ENCODE data around the gene C2orf76. TPM values are rescaled to one million over a fixed set of nuclear protein-coding genes. Genes with fewer than 3 reads are reported as not detected.
A peak's percentile ranks its signal among the peaks of the same experiment; 100 is the strongest.

The C2orf76 gene
- total RNA-seq, 1 donor from 2014 or later, result 10.4 TPM

- Histone ChIP-seq H3K27me3 (ENCODE audit: control insufficient read depth in 3 of 3, insufficient read depth in 3 of 3, low read length in 3 of 3) (no peaks in the 10 kb centered on the region), H3K27ac (ENCODE audit: low read depth, low read length) (no peak overlapping the region), H3K9me3 (ENCODE audit: control insufficient read depth in 3 of 3, low read length in 3 of 3) (no peaks in the 10 kb centered on the region), H3K4me3 (ENCODE audit: low read length in 3 of 3) (no peak overlapping the region), H3K36me3 (ENCODE audit: control insufficient read depth in 3 of 3, insufficient read depth in 3 of 3, low read length in 3 of 3) (no peaks in the 10 kb centered on the region), H3K4me1 (ENCODE audit: control insufficient read depth in 3 of 3, insufficient read depth in 3 of 3, low read length in 3 of 3) (peaks cover 6 to 11% (median 11%) of the 10 kb centered on the region in 3 donors), H3K9ac (ENCODE audit: low read depth in 1 of 3, low read length in 3 of 3) (no peak overlapping the region)
Observed at GRCh38 chr2:119323459-119323858, 43.2 kb downstream of the C2orf76 start.

DNA sequence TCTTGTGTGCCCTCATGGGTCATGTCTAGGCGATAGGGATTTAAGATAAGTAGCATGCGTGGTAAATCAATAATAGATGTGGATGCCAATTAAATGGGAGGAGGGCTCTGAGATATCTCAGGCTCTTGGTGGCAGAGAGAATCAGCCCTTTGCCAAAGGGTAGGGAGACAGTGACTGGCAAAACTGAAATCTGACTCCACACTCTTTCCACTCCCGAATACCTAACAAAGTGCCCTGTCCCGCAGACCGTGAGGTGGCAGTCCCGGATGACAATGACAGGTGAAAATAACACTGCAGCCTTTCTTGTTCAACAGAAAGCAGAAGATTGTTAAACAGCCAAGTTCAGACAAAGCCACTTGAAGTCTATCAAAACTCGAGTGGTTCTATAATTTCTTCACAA is 47.0 kb downstream of the C2orf76 start:
- Histone ChIP-seq H3K36me3 (ENCODE audit: control insufficient read depth in 3 of 3, insufficient read depth in 3 of 3, low read length in 3 of 3) (no peaks in the 10 kb centered on the region), H3K27ac (ENCODE audit: low read depth, low read length) (peak overlapping the region; percentile 10), H3K4me3 (ENCODE audit: low read length in 3 of 3) (peak overlapping the region in 2 of 3 donors; percentile 2 to 22)

GRCh38 chr2:119317554-119317953 is 49.1 kb downstream of the C2orf76 start:
- H3K27ac ChIP-seq (ENCODE audit: low read depth, low read length), result no peak overlapping the region
- H3K4me3 ChIP-seq (ENCODE audit: low read length in 3 of 3), result no peak overlapping the region
- no peaks in the 10 kb centered on the region for H3K9me3 ChIP-seq (ENCODE audit: control insufficient read depth in 3 of 3, low read length in 3 of 3)
- no peak overlapping the region for H3K9ac ChIP-seq (ENCODE audit: low read depth in 1 of 3, low read length in 3 of 3)
- H3K27me3 ChIP-seq (ENCODE audit: control insufficient read depth in 3 of 3, insufficient read depth in 3 of 3, low read length in 3 of 3), result no peaks in the 10 kb centered on the region
- peaks cover 11 to 12% (median 11%) of the 10 kb centered on the region in 3 donors for H3K4me1 ChIP-seq (ENCODE audit: control insufficient read depth in 3 of 3, insufficient read depth in 3 of 3, low read length in 3 of 3)
- no peaks in the 10 kb centered on the region for H3K36me3 ChIP-seq (ENCODE audit: control insufficient read depth in 3 of 3, insufficient read depth in 3 of 3, low read length in 3 of 3)

More for the DNA sequence above, 47.0 kb downstream of the C2orf76 start:
- H3K4me1 ChIP-seq (ENCODE audit: control insufficient read depth in 3 of 3, insufficient read depth in 3 of 3, low read length in 3 of 3), result peaks cover 6 to 12% (median 11%) of the 10 kb centered on the region in 3 donors
- peak overlapping the region in 2 of 3 donors; percentile 22 to 42 for H3K9ac ChIP-seq (ENCODE audit: low read depth in 1 of 3, low read length in 3 of 3)
- no peaks in the 10 kb centered on the region for H3K27me3 ChIP-seq (ENCODE audit: control insufficient read depth in 3 of 3, insufficient read depth in 3 of 3, low read length in 3 of 3)
- no peaks in the 10 kb centered on the region for H3K9me3 ChIP-seq (ENCODE audit: control insufficient read depth in 3 of 3, low read length in 3 of 3)

DNA sequence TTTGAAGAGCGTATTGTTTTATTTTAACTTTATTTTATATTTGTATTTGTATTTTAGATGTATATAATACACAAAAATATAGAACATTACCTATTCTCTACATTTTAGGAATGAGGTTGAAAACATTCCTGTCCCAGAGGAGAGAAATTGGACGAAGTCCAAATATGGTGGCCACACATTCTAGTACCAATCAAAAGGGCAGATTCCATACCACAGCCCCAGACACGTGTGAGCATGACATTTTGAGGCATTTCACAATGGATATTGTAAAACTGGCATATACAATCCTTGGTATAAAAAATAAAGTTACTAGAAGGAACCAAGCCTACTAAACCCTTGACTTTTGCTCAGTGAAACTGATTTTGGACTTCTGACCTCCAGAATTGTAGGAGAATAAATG is 50.6 kb downstream of the C2orf76 start:
- H3K27me3 ChIP-seq (ENCODE audit: control insufficient read depth in 3 of 3, insufficient read depth in 3 of 3, low read length in 3 of 3), result no peaks in the 10 kb centered on the region
- peaks cover 11 to 17% (median 12%) of the 10 kb centered on the region in 3 donors for H3K4me1 ChIP-seq (ENCODE audit: control insufficient read depth in 3 of 3, insufficient read depth in 3 of 3, low read length in 3 of 3)
- peaks cover 0 to 2% (median 0%) of the 10 kb centered on the region in 3 donors for H3K36me3 ChIP-seq (ENCODE audit: control insufficient read depth in 3 of 3, insufficient read depth in 3 of 3, low read length in 3 of 3)
- no peak overlapping the region for H3K27ac ChIP-seq (ENCODE audit: low read depth, low read length)
- no peaks in the 10 kb centered on the region for H3K9me3 ChIP-seq (ENCODE audit: control insufficient read depth in 3 of 3, low read length in 3 of 3)
- no peak overlapping the region for H3K9ac ChIP-seq (ENCODE audit: low read depth in 1 of 3, low read length in 3 of 3)
- H3K4me3 ChIP-seq (ENCODE audit: low read length in 3 of 3), result no peak overlapping the region

GRCh38 chr2:119315241-119315925 is 51.3 kb downstream of the C2orf76 start:
- Histone ChIP-seq H3K9ac (ENCODE audit: low read depth in 1 of 3, low read length in 3 of 3) (no peak overlapping the region), H3K4me3 (ENCODE audit: low read length in 3 of 3) (no peak overlapping the region), H3K36me3 (ENCODE audit: control insufficient read depth in 3 of 3, insufficient read depth in 3 of 3, low read length in 3 of 3) (peaks cover 0 to 2% (median 0%) of the 10 kb centered on the region in 3 donors), H3K27me3 (ENCODE audit: control insufficient read depth in 3 of 3, insufficient read depth in 3 of 3, low read length in 3 of 3) (no peaks in the 10 kb centered on the region), H3K4me1 (ENCODE audit: control insufficient read depth in 3 of 3, insufficient read depth in 3 of 3, low read length in 3 of 3) (peaks cover 11 to 17% (median 12%) of the 10 kb centered on the region in 3 donors), H3K9me3 (ENCODE audit: control insufficient read depth in 3 of 3, low read length in 3 of 3) (no peaks in the 10 kb centered on the region), H3K27ac (ENCODE audit: low read depth, low read length) (peak overlapping the region; percentile 19)

GRCh38 chr2:119311831-119312230 is 54.8 kb downstream of the C2orf76 start:
- H3K27ac ChIP-seq (ENCODE audit: low read depth, low read length), result peak overlapping the region; percentile 78

DNA sequence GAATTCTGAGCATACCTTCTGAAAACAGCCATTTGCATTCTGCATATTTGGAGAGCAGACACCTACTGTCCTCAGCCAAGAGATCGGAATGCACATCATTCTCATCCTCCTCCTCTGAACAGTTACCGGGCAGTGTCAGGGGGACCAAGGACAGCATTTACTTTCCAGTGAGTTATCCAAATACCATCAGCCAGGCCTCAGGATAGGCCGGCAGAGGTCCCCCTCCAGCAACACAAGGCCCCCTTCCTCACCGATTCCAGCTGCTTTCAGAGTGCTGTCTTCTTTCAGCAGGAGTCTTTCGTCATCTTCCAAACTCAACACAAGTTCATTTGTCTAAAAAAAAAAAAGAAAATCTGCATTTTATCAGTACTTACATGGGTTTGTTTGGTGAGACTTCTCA is 55.3 kb downstream of the C2orf76 start:
- H3K27me3 ChIP-seq (ENCODE audit: control insufficient read depth in 3 of 3, insufficient read depth in 3 of 3, low read length in 3 of 3), result no peaks in the 10 kb centered on the region
- H3K9me3 ChIP-seq (ENCODE audit: control insufficient read depth in 3 of 3, low read length in 3 of 3), result no peaks in the 10 kb centered on the region
- peak overlapping the region; percentile 78 for H3K27ac ChIP-seq (ENCODE audit: low read depth, low read length)
- no peak overlapping the region for H3K4me3 ChIP-seq (ENCODE audit: low read length in 3 of 3)
- H3K9ac ChIP-seq (ENCODE audit: low read depth in 1 of 3, low read length in 3 of 3), result no peak overlapping the region
- peaks cover 5 to 12% (median 5%) of the 10 kb centered on the region in 3 donors for H3K4me1 ChIP-seq (ENCODE audit: control insufficient read depth in 3 of 3, insufficient read depth in 3 of 3, low read length in 3 of 3)
- H3K36me3 ChIP-seq (ENCODE audit: control insufficient read depth in 3 of 3, insufficient read depth in 3 of 3, low read length in 3 of 3), result peaks cover 0 to 2% (median 0%) of the 10 kb centered on the region in 3 donors

More at GRCh38 chr2:119311831-119312230, 54.8 kb downstream of the C2orf76 start:
- H3K4me3 ChIP-seq (ENCODE audit: low read length in 3 of 3), result no peak overlapping the region
- H3K36me3 ChIP-seq (ENCODE audit: control insufficient read depth in 3 of 3, insufficient read depth in 3 of 3, low read length in 3 of 3), result peaks cover 0 to 2% (median 0%) of the 10 kb centered on the region in 3 donors
- no peaks in the 10 kb centered on the region for H3K9me3 ChIP-seq (ENCODE audit: control insufficient read depth in 3 of 3, low read length in 3 of 3)
- peaks cover 5 to 12% (median 5%) of the 10 kb centered on the region in 3 donors for H3K4me1 ChIP-seq (ENCODE audit: control insufficient read depth in 3 of 3, insufficient read depth in 3 of 3, low read length in 3 of 3)
- H3K27me3 ChIP-seq (ENCODE audit: control insufficient read depth in 3 of 3, insufficient read depth in 3 of 3, low read length in 3 of 3), result no peaks in the 10 kb centered on the region
- H3K9ac ChIP-seq (ENCODE audit: low read depth in 1 of 3, low read length in 3 of 3), result no peak overlapping the region

- Histone ChIP-seq H3K9me3 (ENCODE audit: control insufficient read depth in 3 of 3, low read length in 3 of 3) (no peaks in the 10 kb centered on the region), H3K4me3 (ENCODE audit: low read length in 3 of 3) (no peak overlapping the region), H3K27ac (ENCODE audit: low read depth, low read length) (no peak overlapping the region)
Observed at GRCh38 chr2:119308793-119309330, 57.8 kb downstream of the C2orf76 start.

GRCh38 chr2:119307419-119308140 is 59.1 kb downstream of the C2orf76 start:
- no peak overlapping the region for H3K9ac ChIP-seq (ENCODE audit: low read depth in 1 of 3, low read length in 3 of 3)
- no peaks in the 10 kb centered on the region for H3K27me3 ChIP-seq (ENCODE audit: control insufficient read depth in 3 of 3, insufficient read depth in 3 of 3, low read length in 3 of 3)
- H3K27ac ChIP-seq (ENCODE audit: low read depth, low read length), result no peak overlapping the region
- no peak overlapping the region for H3K4me3 ChIP-seq (ENCODE audit: low read length in 3 of 3)
- peaks cover 5 to 10% (median 6%) of the 10 kb centered on the region in 3 donors for H3K4me1 ChIP-seq (ENCODE audit: control insufficient read depth in 3 of 3, insufficient read depth in 3 of 3, low read length in 3 of 3)
- no peaks in the 10 kb centered on the region for H3K9me3 ChIP-seq (ENCODE audit: control insufficient read depth in 3 of 3, low read length in 3 of 3)
- H3K36me3 ChIP-seq (ENCODE audit: control insufficient read depth in 3 of 3, insufficient read depth in 3 of 3, low read length in 3 of 3), result peaks cover 0 to 2% (median 0%) of the 10 kb centered on the region in 3 donors

More at GRCh38 chr2:119308793-119309330, 57.8 kb downstream of the C2orf76 start:
- H3K4me1 ChIP-seq (ENCODE audit: control insufficient read depth in 3 of 3, insufficient read depth in 3 of 3, low read length in 3 of 3), result peaks cover 5 to 15% (median 6%) of the 10 kb centered on the region in 3 donors
- no peak overlapping the region for H3K9ac ChIP-seq (ENCODE audit: low read depth in 1 of 3, low read length in 3 of 3)
- H3K36me3 ChIP-seq (ENCODE audit: control insufficient read depth in 3 of 3, insufficient read depth in 3 of 3, low read length in 3 of 3), result peaks cover 0 to 2% (median 0%) of the 10 kb centered on the region in 3 donors
- no peaks in the 10 kb centered on the region for H3K27me3 ChIP-seq (ENCODE audit: control insufficient read depth in 3 of 3, insufficient read depth in 3 of 3, low read length in 3 of 3)

Data from skeletal muscle tissue (tissue), 4 donors.